Measurements from ENCODE around the gene KIF4B.

The KIF4B gene

DNA sequence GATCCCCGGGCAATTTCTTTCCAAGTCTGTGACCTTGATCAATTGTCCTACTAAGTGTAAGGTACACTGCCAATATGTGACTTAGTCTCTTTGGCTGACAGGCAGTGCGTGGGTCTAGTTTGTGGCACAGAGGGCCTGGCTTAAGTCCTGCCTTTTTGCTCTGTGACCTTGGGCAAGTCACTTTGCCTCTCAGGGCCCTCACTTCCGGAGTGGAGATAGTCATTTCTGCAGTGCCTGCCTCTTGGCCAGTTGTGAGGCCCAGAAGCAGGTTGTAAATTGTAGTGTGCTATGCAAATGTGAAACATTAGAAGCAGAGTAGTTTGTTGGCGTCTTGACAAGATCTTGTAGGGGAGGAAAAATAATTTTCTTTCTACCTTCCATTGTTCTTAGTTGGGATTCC is 39.0 kb downstream of the KIF4B start:
- no peak for DNase-seq (ENCODE audit: low read depth in 2 of 2)

DNA sequence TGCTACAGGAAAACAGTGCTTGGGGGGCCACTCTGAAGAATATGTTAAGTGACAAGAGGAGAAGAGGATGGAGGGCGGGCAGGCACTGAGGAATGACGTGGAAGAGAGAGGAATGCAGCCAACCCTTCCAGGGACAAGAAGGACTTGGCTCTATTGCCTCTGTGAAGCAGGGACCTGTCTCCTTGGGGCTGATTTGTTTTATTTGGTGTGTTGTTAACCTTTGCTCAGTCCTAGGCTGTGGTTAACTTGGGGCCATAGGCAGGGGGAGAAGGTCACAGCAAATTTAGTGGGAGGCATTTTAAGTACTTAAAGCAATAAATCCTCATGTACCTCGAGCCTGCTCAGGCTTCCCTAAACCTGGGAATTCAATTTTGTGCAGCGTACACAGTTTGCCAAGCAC is 39.9 kb downstream of the KIF4B start:
- no peak for DNase-seq (ENCODE audit: low read depth in 2 of 2)

DNA sequence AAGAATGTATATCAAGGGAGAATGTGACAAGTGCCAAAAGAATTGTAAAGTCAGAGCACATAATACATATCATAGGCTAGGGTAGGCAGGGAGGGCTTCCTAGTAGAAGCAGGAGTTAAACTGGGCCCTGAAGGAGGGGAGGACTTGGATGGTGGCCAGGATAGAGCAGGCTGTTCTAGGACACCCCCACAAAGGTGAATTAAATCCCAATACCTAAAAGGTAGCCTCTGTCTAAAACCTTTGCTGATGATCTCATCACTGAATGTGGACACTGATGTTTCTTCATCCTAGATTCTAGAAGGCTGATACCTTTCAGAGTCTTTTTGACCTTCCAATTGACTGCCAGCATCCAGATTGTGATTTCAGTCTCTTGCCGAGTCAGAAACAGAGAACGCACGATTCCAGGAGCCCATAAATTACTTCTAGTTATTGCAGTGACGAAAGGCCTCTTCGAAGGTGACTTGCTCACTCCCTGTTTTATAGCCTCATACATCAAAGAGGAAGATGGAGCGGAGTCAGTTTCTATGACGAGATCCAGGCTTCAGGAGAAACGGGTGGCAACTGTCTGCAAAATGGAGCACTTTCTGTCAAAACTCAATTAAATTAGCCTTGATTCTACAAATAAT is 43.2 kb downstream of the KIF4B start:
- no peak for DNase-seq (ENCODE audit: low read depth in 2 of 2)

DNA sequence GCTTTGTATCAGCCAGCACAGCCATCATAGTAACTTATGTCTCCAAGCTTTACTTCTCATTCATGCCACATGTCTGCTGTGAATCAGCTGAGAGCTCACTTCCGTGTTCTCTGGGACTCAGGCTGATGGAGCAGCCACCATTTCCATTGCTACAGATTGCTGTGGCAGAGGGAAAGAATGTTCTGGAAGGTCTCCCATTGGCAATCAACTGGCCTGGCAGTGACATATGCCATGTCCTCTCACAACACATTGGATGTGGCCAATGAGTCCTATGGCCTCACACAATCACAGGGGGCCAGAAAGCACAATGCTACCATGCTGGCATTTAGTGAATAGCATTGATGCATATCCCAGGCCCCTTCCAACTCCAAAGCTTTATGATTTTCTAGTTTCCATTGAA is 44.1 kb downstream of the KIF4B start:
- DNase-seq (ENCODE audit: low read depth in 2 of 2): no peak

DNA sequence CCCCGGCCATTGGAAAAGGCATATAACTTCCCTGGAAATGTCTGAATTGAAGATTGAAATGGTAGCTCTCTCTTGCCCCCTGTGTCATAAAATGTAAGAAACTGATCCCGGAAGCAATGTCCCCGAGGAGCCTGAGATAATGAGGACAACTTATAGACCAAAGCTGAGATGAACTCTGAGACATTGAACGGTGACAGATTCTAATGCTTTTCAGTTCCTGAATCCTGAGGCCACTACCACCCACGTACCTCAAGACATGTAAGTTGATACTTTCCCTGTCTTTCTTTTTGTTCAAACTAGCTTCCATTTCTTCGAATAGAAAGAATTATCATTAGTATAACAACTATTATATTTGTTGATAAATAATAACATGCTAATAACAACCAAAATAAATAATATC is 51.0 kb downstream of the KIF4B start:
- no peak for DNase-seq (ENCODE audit: low read depth in 2 of 2)

DNA sequence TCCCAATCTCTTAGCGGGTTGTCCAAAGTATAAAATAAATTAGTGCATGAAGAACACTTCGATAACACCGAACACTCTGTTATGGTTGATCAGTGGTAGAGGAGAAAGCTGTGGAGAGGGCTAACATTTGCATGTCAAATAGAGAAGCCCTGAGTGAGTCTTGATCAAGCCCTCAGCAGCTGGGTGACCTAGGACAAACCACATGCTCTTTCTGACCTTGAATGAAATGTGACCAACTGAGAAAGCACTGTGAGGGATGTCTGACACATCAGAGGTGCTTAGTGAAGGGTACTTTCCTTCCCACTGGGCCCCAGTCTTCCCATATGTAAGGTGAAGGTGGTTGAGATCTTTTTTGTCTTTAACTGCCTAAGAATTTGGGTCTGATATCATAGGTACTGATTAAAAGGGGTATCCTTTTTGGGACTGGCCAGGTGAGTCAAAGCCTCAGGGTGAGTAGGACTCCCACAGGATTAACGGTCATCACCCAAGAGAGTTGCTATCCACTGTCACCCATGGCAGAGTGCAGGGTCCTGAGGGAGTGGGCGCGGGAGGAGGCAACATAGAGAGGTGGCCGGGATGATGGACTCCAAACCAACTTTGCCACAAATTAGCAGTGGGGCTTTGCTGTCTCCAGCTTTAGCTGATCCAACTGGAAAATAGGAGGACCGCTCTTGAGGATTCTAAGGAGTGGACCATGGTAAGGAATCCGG is 53.5 kb downstream of the KIF4B start:
- no peak for DNase-seq (ENCODE audit: low read depth in 2 of 2)
